Retinal pigment epithelial cell (primary cell): ENCODE measurements around the gene LBR.

ENCODE experiments used
- DNase-seq: peaks from one replicate; pipeline ENCODE4 v3.0.0-alpha.2; 2010; ENCODE audit warnings: low read depth
- H3K4me3 ChIP-seq: 2 replicates; pipeline ENCODE4 v1.5.1; 2011; ENCODE audit warnings: mild to moderate bottlenecking, low read length, control low read depth, moderate library complexity
- TF ChIP-seq, protein P1 (sequence below): conservative IDR thresholded peaks from 2 replicates; pipeline ENCODE4 v1.5.1; 2011; ENCODE audit warnings: low read depth, low read length, control low read depth, inconsistent platforms

Gene LBR

DNA sequence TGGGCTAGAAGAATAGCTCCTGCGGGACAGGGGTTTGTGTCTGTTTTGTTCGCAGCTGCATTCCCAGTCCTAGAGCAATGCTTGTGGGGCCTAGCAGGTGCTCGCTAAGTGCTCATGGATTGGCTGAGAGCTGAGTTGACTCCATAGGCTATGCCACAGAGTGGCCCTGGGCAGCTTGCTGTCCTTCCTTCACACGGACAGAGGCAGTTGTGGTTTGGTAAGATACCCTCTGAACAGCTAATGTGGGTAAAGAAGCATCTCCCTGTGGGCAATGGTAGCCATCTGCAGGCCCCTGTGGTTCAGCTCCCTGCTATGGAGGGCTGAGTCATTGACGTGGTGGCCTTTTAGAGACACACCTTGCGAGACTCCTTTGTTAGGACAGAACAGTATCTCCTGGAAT is 23.5 kb upstream of the LBR start:
- TF ChIP-seq, protein P1, sequence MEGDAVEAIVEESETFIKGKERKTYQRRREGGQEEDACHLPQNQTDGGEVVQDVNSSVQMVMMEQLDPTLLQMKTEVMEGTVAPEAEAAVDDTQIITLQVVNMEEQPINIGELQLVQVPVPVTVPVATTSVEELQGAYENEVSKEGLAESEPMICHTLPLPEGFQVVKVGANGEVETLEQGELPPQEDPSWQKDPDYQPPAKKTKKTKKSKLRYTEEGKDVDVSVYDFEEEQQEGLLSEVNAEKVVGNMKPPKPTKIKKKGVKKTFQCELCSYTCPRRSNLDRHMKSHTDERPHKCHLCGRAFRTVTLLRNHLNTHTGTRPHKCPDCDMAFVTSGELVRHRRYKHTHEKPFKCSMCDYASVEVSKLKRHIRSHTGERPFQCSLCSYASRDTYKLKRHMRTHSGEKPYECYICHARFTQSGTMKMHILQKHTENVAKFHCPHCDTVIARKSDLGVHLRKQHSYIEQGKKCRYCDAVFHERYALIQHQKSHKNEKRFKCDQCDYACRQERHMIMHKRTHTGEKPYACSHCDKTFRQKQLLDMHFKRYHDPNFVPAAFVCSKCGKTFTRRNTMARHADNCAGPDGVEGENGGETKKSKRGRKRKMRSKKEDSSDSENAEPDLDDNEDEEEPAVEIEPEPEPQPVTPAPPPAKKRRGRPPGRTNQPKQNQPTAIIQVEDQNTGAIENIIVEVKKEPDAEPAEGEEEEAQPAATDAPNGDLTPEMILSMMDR, result no peak
- no peak for DNase-seq
- no peak overlapping the region for H3K4me3 ChIP-seq

DNA sequence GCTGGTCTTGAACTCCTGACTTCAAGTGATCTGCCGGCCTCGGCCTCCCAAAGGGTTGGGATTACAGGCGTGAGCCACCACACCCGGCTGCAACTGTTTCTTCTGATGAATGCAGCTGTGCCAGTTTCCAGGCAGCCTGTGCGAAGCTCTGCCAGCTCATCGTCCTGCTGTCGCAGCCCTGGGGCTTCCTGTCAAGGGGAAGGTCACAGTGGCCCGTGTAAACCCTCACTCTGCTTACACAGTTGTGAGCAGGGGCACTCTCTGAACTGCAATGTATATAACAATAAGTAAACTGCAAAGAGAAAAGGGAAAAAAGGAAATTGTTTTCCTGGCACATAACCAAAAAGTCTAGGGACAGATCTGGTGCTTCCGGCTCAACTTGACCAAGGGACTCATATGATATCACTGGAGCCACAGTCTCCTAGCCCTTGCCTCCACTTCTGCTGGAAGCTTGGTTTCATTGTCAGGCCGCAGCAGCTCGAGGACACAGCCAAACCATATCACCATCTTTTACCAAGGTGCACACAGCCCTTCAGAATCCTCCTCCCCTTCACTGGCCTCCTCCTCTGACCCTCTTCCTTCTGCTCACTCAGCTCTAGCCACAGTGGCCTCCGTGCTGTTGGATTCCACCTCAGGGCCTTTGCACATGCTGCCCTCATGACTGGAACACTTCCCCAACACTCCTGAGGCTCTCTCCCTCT is 22.8 kb upstream of the LBR start:
- no peak overlapping the region for H3K4me3 ChIP-seq
- TF ChIP-seq, protein P1, result no peak

GRCh38 chr1:225449774-225450173 is 21.9 kb upstream of the LBR start:
- DNase-seq, result no peak
- TF ChIP-seq, protein P1, result no peak
- no peak overlapping the region for H3K4me3 ChIP-seq

More for the DNA sequence above, 22.8 kb upstream of the LBR start:
- DNase-seq, result no peak

DNA sequence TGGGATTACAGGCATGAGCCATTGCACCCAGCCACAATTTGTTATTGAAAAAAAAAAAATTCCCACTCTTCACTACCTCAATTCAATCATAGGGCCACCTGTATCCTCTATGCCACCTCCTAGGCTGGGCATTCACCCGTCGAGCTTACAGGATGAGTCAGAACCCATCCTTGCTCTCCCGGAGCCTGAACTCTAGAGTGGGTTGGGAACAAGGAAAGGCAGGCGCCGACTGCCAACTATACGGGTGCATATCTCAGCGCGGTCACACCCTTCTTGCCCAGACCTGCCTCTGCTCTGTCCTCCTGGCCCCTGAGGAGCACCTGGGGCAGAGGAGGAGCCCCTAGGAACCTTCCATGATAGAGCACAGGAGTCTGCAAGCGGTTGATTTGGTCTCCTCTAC is 21.4 kb upstream of the LBR start:
- TF ChIP-seq, protein P1, result no peak
- DNase-seq, result no peak
- H3K4me3 ChIP-seq, result no peak overlapping the region

GRCh38 chr1:225448146-225448805 is 20.4 kb upstream of the LBR start:
- no peak for DNase-seq
- TF ChIP-seq, protein P1, result no peak
- no peak overlapping the region for H3K4me3 ChIP-seq

- TF ChIP-seq, protein P1, result no peak
- no peak for DNase-seq
- no peak overlapping the region for H3K4me3 ChIP-seq
Observed at GRCh38 chr1:225447650-225448089, 19.8 kb upstream of the LBR start.
